IMR-90 (cell line): ENCODE measurements around the gene ANK3.

Experiments
- CEBPB ChIP-seq: IDR thresholded peaks from 2 replicates; pipeline ENCODE4 v1.6.1; 2012; ENCODE audit warnings: low read depth, low read length, improper control_type of control experiment
- CTCF ChIP-seq: conservative IDR thresholded peaks from 2 replicates; pipeline ENCODE4 v1.5.1; 2012; ENCODE audit warnings: mild to moderate bottlenecking, low read depth, low read length, improper control_type of control experiment
- SMC3 ChIP-seq: fragments of 150-350 bp; IDR thresholded peaks from 2 replicates; pipeline ENCODE4 v1.6.1; 2016; ENCODE audit warnings: low read depth, mild to moderate bottlenecking, antibody characterized with exemption, low read length, moderate library complexity

GRCh38 chr10:60008816-60009215 is 380.9 kb downstream of the ANK3 start:
- TF ChIP-seq CTCF = no peak
- TF ChIP-seq CEBPB = no peak
- no peak for TF ChIP-seq SMC3
